Subcutaneous adipose tissue (tissue), 4 donors: Measurements from ENCODE around the gene LRR1. TPM values are rescaled to one million over a fixed set of nuclear protein-coding genes. Genes with fewer than 3 reads are reported as not detected.

Experiments
- CTCF ChIP-seq: fragments of 450-650 bp; IDR thresholded peaks from one replicate; pipeline ENCODE4 v1.5.1; 2016; ENCODE audit warnings: low read depth, mild to moderate bottlenecking, control low read depth, antibody characterized with exemption, moderate library complexity
- small RNA-seq: library from RNA; depleted of rRNA; stranded (forward); fragments of <200 nt; gene quantifications from one replicate; pipeline ENCODE3, GENCODE V24; 2016
- total RNA-seq, 4 donors: library from RNA; depleted of rRNA; stranded (reverse); fragments of >200 nt; gene quantifications; one replicate each; pipeline ENCODE4 v1.1.0, GENCODE V29; 2016

Gene LRR1
- total RNA-seq, 4 donors from 2014 or later: 6.6 to 12.6 (median 11.7) TPM

GRCh38 chr14:49640540-49641417, 42.0 kb downstream of the LRR1 start:
- TF ChIP-seq CTCF: no peak

- no peak for TF ChIP-seq CTCF
Observed at GRCh38 chr14:49641697-49642129, 43.0 kb downstream of the LRR1 start.

- no peak for TF ChIP-seq CTCF
Observed at GRCh38 chr14:49642163-49642562, 43.4 kb downstream of the LRR1 start.

- no peak for TF ChIP-seq CTCF
Observed at GRCh38 chr14:49653508-49653907, 54.8 kb downstream of the LRR1 start.

- TF ChIP-seq CTCF: no peak
Observed at GRCh38 chr14:49654511-49654910, 55.8 kb downstream of the LRR1 start.

- no peak for TF ChIP-seq CTCF
Observed at GRCh38 chr14:49659526-49660455, 61.1 kb downstream of the LRR1 start.

Small RNA genes lying within 50 kb of the gene (small RNA-seq; reads per million reads assigned to genes)
- gene AL139099.3 (not detected), gene AL139099.4 (not detected), gene RF00019 (0.49 reads per million), gene RNA5SP384 (not detected)

Other genes with a start within 250 kb of the LRR1 start
- gene RPS29, start 12.6 kb upstream of the LRR1 start, total RNA-seq: over 10,000 TPM in 1 of 4 donors, 1,000 to 10,000 TPM in 3; 1,482 to 17,640 (median 3,936) TPM
- 100 to 1,000 TPM; 170 to 230 (median 206) TPM for gene RPL36AL, start 21.7 kb downstream of the LRR1 start, total RNA-seq
- gene MGAT2, start 21.9 kb downstream of the LRR1 start, total RNA-seq: 10 to 100 TPM; 18.5 to 26.4 (median 25.4) TPM
- gene DNAAF2, start 36.3 kb downstream of the LRR1 start, total RNA-seq: 1 to 10 TPM; 5.7 to 8.1 (median 7.2) TPM
- 1 to 10 TPM in 2 of 4 donors, under 1 TPM in 2; 0.65 to 2.0 (median 0.90) TPM for gene POLE2, start 89.3 kb downstream of the LRR1 start, total RNA-seq
- 10 to 100 TPM in 1 of 4 donors, 1 to 10 TPM in 3; 8.3 to 13.4 (median 8.6) TPM for gene KLHDC1, start 94.2 kb downstream of the LRR1 start, total RNA-seq
- gene KLHDC2, start 169.2 kb downstream of the LRR1 start, total RNA-seq: 100 to 1,000 TPM in 1 of 4 donors, 10 to 100 TPM in 3; 75.8 to 104 (median 83.6) TPM